PFSK-1 (cell line): ENCODE results near the gene HOXD12.

Experiments used
- FOXP2 ChIP-seq: optimal IDR thresholded peaks from 2 replicates; pipeline ENCODE3; 2011; ENCODE audit warnings: borderline replicate concordance, control low read depth, inconsistent platforms; ENCODE audit not compliant: insufficient read depth; ENCODE audit errors: extremely low read length, extremely low read depth
- POLR2AphosphoS5 ChIP-seq: IDR thresholded peaks from 2 replicates; pipeline ENCODE4 v1.6.1; 2012; ENCODE audit warnings: low read depth, mild to moderate bottlenecking, control low read depth, low read length, moderate library complexity
- REST ChIP-seq, 2 experiments: IDR thresholded peaks; 2 replicates each; pipeline versions ENCODE4 v1.6.1 to v1.8.0; 2011 to 2012; ENCODE audit warnings: low read depth in 2 of 2, low read length in 2 of 2, control low read depth in 1 of 2, inconsistent platforms in 1 of 2, mild to moderate bottlenecking in 1 of 2, moderate library complexity in 1 of 2; ENCODE audit not compliant: insufficient read depth in 1 of 2
- SIN3A ChIP-seq: IDR thresholded peaks from 2 replicates; pipeline ENCODE4 v1.6.1; 2012; ENCODE audit warnings: mild to moderate bottlenecking, low read length, moderate library complexity, borderline replicate concordance; ENCODE audit not compliant: insufficient read depth
- TAF1 ChIP-seq: IDR thresholded peaks from 2 replicates; pipeline ENCODE4 v1.6.1; 2012; ENCODE audit warnings: low read length, control low read depth, borderline replicate concordance; ENCODE audit not compliant: insufficient read depth

HOXD12 gene

GRCh38 chr2:176130957-176131847 lies 31.6 kb downstream of the HOXD12 start:
- TF ChIP-seq REST (IDR thresholded peaks at IDR 0.05; ENCODE audit: insufficient read depth in 1 of 2, low read depth in 2 of 2, low read length in 2 of 2) (no peak), FOXP2 (no peak), POLR2AphosphoS5 (no peak), SIN3A (no peak), TAF1 (no peak)

- TF ChIP-seq SIN3A (no peak), TAF1 (no peak), FOXP2 (no peak), POLR2AphosphoS5 (no peak), REST (IDR thresholded peaks at IDR 0.05; ENCODE audit: insufficient read depth in 1 of 2, low read depth in 2 of 2, low read length in 2 of 2) (no peak)
These were observed 32.2 kb downstream of the HOXD12 start for GRCh38 chr2:176131848-176132158.

GRCh38 chr2:176132205-176133171 lies 32.9 kb downstream of the HOXD12 start:
- TF ChIP-seq POLR2AphosphoS5: no peak
- no peak for TF ChIP-seq SIN3A
- TF ChIP-seq REST (IDR thresholded peaks at IDR 0.05; ENCODE audit: insufficient read depth in 1 of 2, low read depth in 2 of 2, low read length in 2 of 2): no peak
- no peak for TF ChIP-seq TAF1
- no peak for TF ChIP-seq FOXP2

- TF ChIP-seq FOXP2 (no peak), POLR2AphosphoS5 (no peak), REST (IDR thresholded peaks at IDR 0.05; ENCODE audit: insufficient read depth in 1 of 2, low read depth in 2 of 2, low read length in 2 of 2) (no peak), SIN3A (no peak)
These were observed 33.8 kb downstream of the HOXD12 start for GRCh38 chr2:176133389-176133788.
